Measurements from ENCODE around the gene ZSCAN22.

- TF ChIP-seq CTCF (conservative IDR thresholded peaks at IDR 0.05): no peak
- TF ChIP-seq ZFX (IDR thresholded peaks at IDR 0.05): no peak
Measured at GRCh38 chr19:58366585-58367430, 40.0 kb downstream of the ZSCAN22 start.
